SJSA1 (cell line): ENCODE measurements around the gene DNLZ. TPM values are rescaled to one million over a fixed set of nuclear protein-coding genes. Genes with fewer than 3 reads are reported as not detected.

Source experiments
- DNase-seq, 2 experiments: peaks; one replicate each; pipeline ENCODE4 v3.0.0-alpha.2; 2015 to 2020; ENCODE audit warnings: low spot score in 2 of 2, low read depth in 1 of 2
- H3K27ac ChIP-seq: fragments of 250-450 bp; sonication (Bioruptor Pico); 2 replicates; pipeline ENCODE4 v1.5.1; 2020; ENCODE audit warnings: mild to moderate bottlenecking, moderate library complexity
- H3K27me3 ChIP-seq: fragments of 250-450 bp; sonication (Bioruptor Pico); replicated peaks from 2 replicates; pipeline ENCODE4 v1.5.1; 2020; ENCODE audit warnings: mild to moderate bottlenecking, moderate library complexity
- H3K36me3 ChIP-seq: fragments of 250-450 bp; sonication (Bioruptor Pico); 2 replicates; pipeline ENCODE4 v1.5.1; 2020; ENCODE audit warnings: mild to moderate bottlenecking
- H3K4me1 ChIP-seq: fragments of 250-450 bp; sonication (Bioruptor Pico); replicated peaks from 2 replicates; pipeline ENCODE4 v1.6.1; 2021; ENCODE audit warnings: mild to moderate bottlenecking
- H3K4me3 ChIP-seq: fragments of 250-450 bp; sonication (Bioruptor Pico); 2 replicates; pipeline ENCODE4 v1.5.1; 2020; ENCODE audit warnings: mild to moderate bottlenecking
- H3K9me3 ChIP-seq: fragments of 250-450 bp; sonication (Bioruptor Pico); replicated peaks from 2 replicates; pipeline ENCODE4 v1.5.1; 2020; ENCODE audit warnings: mild to moderate bottlenecking
- total RNA-seq: library from RNA; depleted of rRNA; stranded (reverse); fragments of >200 nt; shearing (Covaris generic); gene quantifications from 2 replicates; pipeline ENCODE4 v1.2.3, GENCODE V29; 2014

Gene DNLZ
- total RNA-seq, 1 experiment from 2014 or later, result 43.0 TPM

GRCh38 chr9:136391737-136392537 is 28.4 kb upstream of the DNLZ start:
- Histone ChIP-seq H3K36me3 (peaks cover 84% of the 10 kb centered on the region), H3K27ac (no peak overlapping the region)
- no peak for DNase-seq

GRCh38 chr9:136389396-136389795 is 25.9 kb upstream of the DNLZ start:
- Histone ChIP-seq H3K36me3 (peaks cover 75% of the 10 kb centered on the region), H3K4me1 (no peaks in the 10 kb centered on the region), H3K4me3 (no peak overlapping the region), H3K27me3 (no peaks in the 10 kb centered on the region), H3K27ac (no peak overlapping the region), H3K9me3 (no peaks in the 10 kb centered on the region)
- DNase-seq, result no peak

More at GRCh38 chr9:136391737-136392537, 28.4 kb upstream of the DNLZ start:
- no peak overlapping the region for H3K4me3 ChIP-seq
- no peaks in the 10 kb centered on the region for H3K27me3 ChIP-seq
- no peaks in the 10 kb centered on the region for H3K9me3 ChIP-seq
- H3K4me1 ChIP-seq, result no peaks in the 10 kb centered on the region

GRCh38 chr9:136387217-136387616 is 23.7 kb upstream of the DNLZ start:
- Histone ChIP-seq H3K4me3 (no peak overlapping the region), H3K9me3 (no peaks in the 10 kb centered on the region), H3K4me1 (no peaks in the 10 kb centered on the region), H3K36me3 (peaks cover 74% of the 10 kb centered on the region), H3K27me3 (no peaks in the 10 kb centered on the region), H3K27ac (no peak overlapping the region)
- DNase-seq, result no peak

GRCh38 chr9:136386018-136386417 is 22.5 kb upstream of the DNLZ start:
- Histone ChIP-seq H3K4me3 (no peak overlapping the region), H3K4me1 (no peaks in the 10 kb centered on the region), H3K27ac (no peak overlapping the region), H3K27me3 (no peaks in the 10 kb centered on the region), H3K36me3 (peaks cover 72% of the 10 kb centered on the region), H3K9me3 (no peaks in the 10 kb centered on the region)
- no peak for DNase-seq

- H3K4me3 ChIP-seq, result no peak overlapping the region
- no peaks in the 10 kb centered on the region for H3K27me3 ChIP-seq
- H3K9me3 ChIP-seq, result no peaks in the 10 kb centered on the region
- no peaks in the 10 kb centered on the region for H3K4me1 ChIP-seq
- DNase-seq, result no peak
- H3K27ac ChIP-seq, result no peak overlapping the region
- H3K36me3 ChIP-seq, result peaks cover 76% of the 10 kb centered on the region
Observed at GRCh38 chr9:136385015-136385414, 21.5 kb upstream of the DNLZ start.

DNA sequence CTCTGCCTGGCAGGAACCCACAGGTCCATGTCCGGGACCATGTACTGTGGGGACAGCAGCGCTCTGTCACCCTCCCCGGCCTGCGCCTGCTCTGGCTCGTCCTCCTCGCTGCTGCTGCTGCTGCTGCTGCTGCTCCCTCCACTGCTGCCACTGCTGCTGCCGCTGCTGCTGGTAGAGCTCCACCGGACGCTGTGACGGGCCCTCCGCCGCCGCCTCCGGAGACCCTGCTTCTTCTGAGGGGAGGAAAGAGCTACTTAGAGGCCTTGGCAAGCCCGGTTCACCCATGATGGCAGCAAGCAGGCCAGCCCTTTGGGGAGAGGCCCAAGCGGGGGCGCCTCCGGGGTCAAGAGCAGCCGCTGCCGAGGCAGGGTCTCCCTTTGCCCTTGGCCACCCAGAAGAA is 19.9 kb upstream of the DNLZ start:
- H3K4me3 ChIP-seq, result no peak overlapping the region
- no peak for DNase-seq
- no peaks in the 10 kb centered on the region for H3K9me3 ChIP-seq
- no peaks in the 10 kb centered on the region for H3K27me3 ChIP-seq
- no peaks in the 10 kb centered on the region for H3K4me1 ChIP-seq
- no peak overlapping the region for H3K27ac ChIP-seq
- peaks cover 70% of the 10 kb centered on the region for H3K36me3 ChIP-seq

GRCh38 chr9:136381966-136382513 is 18.5 kb upstream of the DNLZ start:
- H3K36me3 ChIP-seq, result peaks cover 62% of the 10 kb centered on the region
- no peaks in the 10 kb centered on the region for H3K9me3 ChIP-seq
- no peak overlapping the region for H3K4me3 ChIP-seq
- H3K27me3 ChIP-seq, result no peaks in the 10 kb centered on the region
- no peaks in the 10 kb centered on the region for H3K4me1 ChIP-seq
- no peak overlapping the region for H3K27ac ChIP-seq
- DNase-seq, result no peak

DNA sequence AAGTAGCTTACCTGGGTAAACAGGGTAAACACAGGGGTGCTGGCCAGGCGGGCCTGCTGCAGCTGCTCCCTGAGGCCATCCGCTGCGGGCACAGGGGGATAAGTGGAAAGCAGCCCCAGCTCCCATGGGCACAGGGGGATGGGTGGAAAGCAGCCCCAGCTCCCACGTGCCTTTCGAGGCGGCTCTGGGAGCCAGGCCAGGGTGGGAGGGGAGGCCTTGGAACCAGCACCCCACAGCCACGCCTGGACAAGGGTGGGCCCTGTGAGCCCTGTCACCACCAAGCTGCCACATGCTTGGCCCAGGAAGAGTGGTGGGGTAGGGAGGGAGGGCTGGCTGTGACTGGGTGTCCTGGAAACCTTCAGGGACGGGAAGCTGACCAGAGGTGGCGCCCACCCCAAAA is 17.8 kb upstream of the DNLZ start:
- peaks cover 57% of the 10 kb centered on the region for H3K36me3 ChIP-seq
- no peak overlapping the region for H3K4me3 ChIP-seq
- H3K27ac ChIP-seq, result no peak overlapping the region
- no peaks in the 10 kb centered on the region for H3K4me1 ChIP-seq
- H3K9me3 ChIP-seq, result no peaks in the 10 kb centered on the region
- H3K27me3 ChIP-seq, result no peaks in the 10 kb centered on the region
- no peak for DNase-seq

- no peak for DNase-seq
- H3K27ac ChIP-seq, result no peak overlapping the region
- H3K9me3 ChIP-seq, result no peaks in the 10 kb centered on the region
- H3K27me3 ChIP-seq, result no peaks in the 10 kb centered on the region
- H3K4me1 ChIP-seq, result no peaks in the 10 kb centered on the region
- H3K36me3 ChIP-seq, result peaks cover 53% of the 10 kb centered on the region
- H3K4me3 ChIP-seq, result no peak overlapping the region
Observed at GRCh38 chr9:136380381-136380780, 16.8 kb upstream of the DNLZ start.

DNA sequence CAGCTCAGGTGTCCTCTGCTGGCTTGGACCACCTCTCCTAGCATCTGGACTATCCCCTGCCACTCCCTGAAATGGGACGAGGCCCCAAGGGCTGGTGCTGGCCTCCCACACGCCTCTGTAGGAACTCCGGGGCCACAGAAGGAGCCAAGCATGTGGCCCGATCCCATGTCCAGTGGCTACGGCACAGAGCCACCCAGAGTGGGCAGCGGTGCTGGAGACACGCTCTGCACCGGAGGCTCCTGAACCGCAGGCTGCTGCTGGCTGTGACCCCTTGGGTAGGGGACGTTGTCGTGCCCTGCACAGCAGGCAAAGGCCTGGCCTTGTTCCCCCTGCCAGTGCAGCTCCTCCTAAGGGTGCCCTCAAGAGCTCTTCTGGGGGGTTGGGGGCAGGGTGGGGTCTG is 16.3 kb upstream of the DNLZ start:
- no peak for DNase-seq
- H3K9me3 ChIP-seq, result no peaks in the 10 kb centered on the region
- H3K27ac ChIP-seq, result no peak overlapping the region
- no peak overlapping the region for H3K4me3 ChIP-seq
- H3K36me3 ChIP-seq, result peaks cover 50% of the 10 kb centered on the region
- H3K4me1 ChIP-seq, result no peaks in the 10 kb centered on the region
- no peaks in the 10 kb centered on the region for H3K27me3 ChIP-seq

DNA sequence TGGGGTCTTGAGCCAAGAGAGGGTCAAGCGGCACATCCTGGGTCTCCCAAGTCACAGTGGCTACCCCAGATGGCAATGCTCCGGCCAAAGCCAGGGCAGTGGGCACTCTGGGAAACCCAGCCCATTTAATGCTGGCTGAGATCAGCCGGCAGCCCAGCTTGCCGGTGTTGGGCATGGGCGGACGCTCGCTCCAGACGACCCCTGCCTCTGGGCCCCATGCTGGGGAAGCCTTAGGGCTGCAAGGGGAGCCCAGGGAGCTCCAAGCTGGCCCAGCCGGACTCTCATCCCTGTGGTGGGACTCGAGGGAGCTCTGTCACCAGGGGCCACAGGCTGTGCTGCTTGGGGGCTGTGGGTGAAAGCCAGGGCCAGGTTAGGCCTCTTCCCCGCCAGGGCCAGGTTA is 15.9 kb upstream of the DNLZ start:
- Histone ChIP-seq H3K36me3 (peaks cover 45% of the 10 kb centered on the region), H3K4me1 (no peaks in the 10 kb centered on the region), H3K27ac (no peak overlapping the region), H3K9me3 (no peaks in the 10 kb centered on the region), H3K4me3 (no peak overlapping the region), H3K27me3 (no peaks in the 10 kb centered on the region)
- no peak for DNase-seq

- no peak for DNase-seq
- Histone ChIP-seq H3K9me3 (no peaks in the 10 kb centered on the region), H3K4me1 (no peaks in the 10 kb centered on the region), H3K4me3 (no peak overlapping the region), H3K36me3 (peaks cover 41% of the 10 kb centered on the region), H3K27ac (no peak overlapping the region), H3K27me3 (no peaks in the 10 kb centered on the region)
Observed at GRCh38 chr9:136379003-136379287, 15.4 kb upstream of the DNLZ start.

- H3K4me3 ChIP-seq, result no peak overlapping the region
- no peaks in the 10 kb centered on the region for H3K27me3 ChIP-seq
- no peak for DNase-seq
- H3K36me3 ChIP-seq, result peaks cover 39% of the 10 kb centered on the region
- peaks cover under 1% of the 10 kb centered on the region for H3K4me1 ChIP-seq
- no peaks in the 10 kb centered on the region for H3K9me3 ChIP-seq
- H3K27ac ChIP-seq, result no peak overlapping the region
Observed at GRCh38 chr9:136378170-136379002, 14.8 kb upstream of the DNLZ start.
